ENCODE results near the gene ALPL.
"Not testable (repeated sequence)": the region's sequence is repeated elsewhere in the genome, so short reads cannot be mapped to it uniquely, and the experiment has no call there.

DNA sequence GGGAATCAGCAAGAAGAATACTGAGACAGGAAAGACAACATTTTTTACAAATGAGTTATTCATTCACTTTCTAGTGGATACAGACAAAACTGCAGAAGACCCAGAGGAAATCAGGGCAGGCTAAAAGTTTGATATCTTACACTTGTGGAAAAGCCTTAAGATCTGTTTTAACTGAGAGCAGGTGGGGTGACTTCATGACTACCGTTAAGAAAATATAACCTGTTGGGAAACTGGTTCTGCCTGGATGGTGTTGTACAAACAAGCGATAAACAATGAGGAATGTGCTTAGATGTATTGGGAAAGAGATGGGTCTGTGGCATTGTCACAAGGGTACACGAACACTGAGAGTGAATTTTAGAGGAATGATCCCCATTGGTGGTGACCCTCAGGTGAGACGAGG is 41.3 kb upstream of the ALPL start:
- TF ChIP-seq POLR2A, POLR2AphosphoS5 (IDR thresholded peaks at IDR 0.05): not testable (repeated sequence)
- TF ChIP-seq, protein P1, sequence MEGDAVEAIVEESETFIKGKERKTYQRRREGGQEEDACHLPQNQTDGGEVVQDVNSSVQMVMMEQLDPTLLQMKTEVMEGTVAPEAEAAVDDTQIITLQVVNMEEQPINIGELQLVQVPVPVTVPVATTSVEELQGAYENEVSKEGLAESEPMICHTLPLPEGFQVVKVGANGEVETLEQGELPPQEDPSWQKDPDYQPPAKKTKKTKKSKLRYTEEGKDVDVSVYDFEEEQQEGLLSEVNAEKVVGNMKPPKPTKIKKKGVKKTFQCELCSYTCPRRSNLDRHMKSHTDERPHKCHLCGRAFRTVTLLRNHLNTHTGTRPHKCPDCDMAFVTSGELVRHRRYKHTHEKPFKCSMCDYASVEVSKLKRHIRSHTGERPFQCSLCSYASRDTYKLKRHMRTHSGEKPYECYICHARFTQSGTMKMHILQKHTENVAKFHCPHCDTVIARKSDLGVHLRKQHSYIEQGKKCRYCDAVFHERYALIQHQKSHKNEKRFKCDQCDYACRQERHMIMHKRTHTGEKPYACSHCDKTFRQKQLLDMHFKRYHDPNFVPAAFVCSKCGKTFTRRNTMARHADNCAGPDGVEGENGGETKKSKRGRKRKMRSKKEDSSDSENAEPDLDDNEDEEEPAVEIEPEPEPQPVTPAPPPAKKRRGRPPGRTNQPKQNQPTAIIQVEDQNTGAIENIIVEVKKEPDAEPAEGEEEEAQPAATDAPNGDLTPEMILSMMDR (IDR thresholded peaks at IDR 0.05): not testable (repeated sequence)

All from breast epithelium (tissue), 3 donors.